ENCODE results near the gene LAMTOR2. TPM values are rescaled to one million over a fixed set of nuclear protein-coding genes. Genes with fewer than 3 reads are reported as not detected.
"Not testable (repeated sequence)": the region's sequence is repeated elsewhere in the genome, so short reads cannot be mapped to it uniquely, and the experiment has no call there.

Gene LAMTOR2
- 108 and 130 TPM in 2 replicates for total RNA-seq (2014; rRNA removed; shearing (Covaris generic))

- peak; percentile 98 for DNase-seq (ENCODE audit: low spot score)
These were observed at the start of gene LAMTOR2 for GRCh38 chr1:156054500-156055280. TSS of gene LAMTOR2 (plus strand) at chr1:156054782. CDS start at chr1:156054890, 108 bp downstream.

- DNase-seq (ENCODE audit: low spot score) = peak; percentile 78
These were observed 49.6 kb upstream of the LAMTOR2 start for GRCh38 chr1:156004843-156005584.

GRCh38 chr1:156006666-156007376, 47.8 kb upstream of the LAMTOR2 start:
- peak; percentile 72 for DNase-seq (ENCODE audit: low spot score)

GRCh38 chr1:156009404-156009803, 45.2 kb upstream of the LAMTOR2 start:
- no peak for DNase-seq (ENCODE audit: low spot score)

GRCh38 chr1:156012051-156012817, 42.3 kb upstream of the LAMTOR2 start:
- DNase-seq (ENCODE audit: low spot score) = no peak

GRCh38 chr1:156014829-156015228, 39.8 kb upstream of the LAMTOR2 start:
- no peak for DNase-seq (ENCODE audit: low spot score)

GRCh38 chr1:156019946-156020292, 34.7 kb upstream of the LAMTOR2 start:
- DNase-seq (ENCODE audit: low spot score) = no peak

- peak; percentile 91 for DNase-seq (ENCODE audit: low spot score)
These were observed 34.1 kb upstream of the LAMTOR2 start, which contains the start of gene SSR2 for GRCh38 chr1:156020293-156021092. TSS of gene SSR2 (minus strand) at chr1:156020951. CDS start at chr1:156020167, 784 bp downstream.

GRCh38 chr1:156021093-156021428, 33.5 kb upstream of the LAMTOR2 start:
- DNase-seq (ENCODE audit: low spot score) = no peak

- DNase-seq (ENCODE audit: low spot score) = no peak
These were observed 32.6 kb upstream of the LAMTOR2 start for GRCh38 chr1:156021954-156022353.

- DNase-seq (ENCODE audit: low spot score) = no peak
These were observed 29.8 kb upstream of the LAMTOR2 start for GRCh38 chr1:156024801-156025200.

- DNase-seq (ENCODE audit: low spot score) = peak; percentile 76
These were observed 28.7 kb upstream of the LAMTOR2 start for GRCh38 chr1:156025876-156026275.

- no peak for DNase-seq (ENCODE audit: low spot score)
These were observed 28.0 kb upstream of the LAMTOR2 start for GRCh38 chr1:156026588-156026987.

GRCh38 chr1:156033011-156033410, 21.6 kb upstream of the LAMTOR2 start:
- DNase-seq (ENCODE audit: low spot score) = no peak

- not testable (repeated sequence) for DNase-seq (ENCODE audit: low spot score)
These were observed 19.6 kb upstream of the LAMTOR2 start for GRCh38 chr1:156034991-156035390.

GRCh38 chr1:156042828-156043227, 11.8 kb upstream of the LAMTOR2 start:
- DNase-seq (ENCODE audit: low spot score) = no peak

- DNase-seq (ENCODE audit: low spot score) = no peak
These were observed 9.5 kb upstream of the LAMTOR2 start for GRCh38 chr1:156045076-156045475.

GRCh38 chr1:156048663-156049258, 5.8 kb upstream of the LAMTOR2 start:
- no peak for DNase-seq (ENCODE audit: low spot score)

- no peak for DNase-seq (ENCODE audit: low spot score)
These were observed 4.2 kb upstream of the LAMTOR2 start for GRCh38 chr1:156050376-156050775.

Data from HT-29 (cell line).